ENCODE results near the gene AP1S2.

GRCh38 chrX:15856636-15857035 is 2.0 kb upstream of the AP1S2 start:
- TF ChIP-seq, protein P1, sequence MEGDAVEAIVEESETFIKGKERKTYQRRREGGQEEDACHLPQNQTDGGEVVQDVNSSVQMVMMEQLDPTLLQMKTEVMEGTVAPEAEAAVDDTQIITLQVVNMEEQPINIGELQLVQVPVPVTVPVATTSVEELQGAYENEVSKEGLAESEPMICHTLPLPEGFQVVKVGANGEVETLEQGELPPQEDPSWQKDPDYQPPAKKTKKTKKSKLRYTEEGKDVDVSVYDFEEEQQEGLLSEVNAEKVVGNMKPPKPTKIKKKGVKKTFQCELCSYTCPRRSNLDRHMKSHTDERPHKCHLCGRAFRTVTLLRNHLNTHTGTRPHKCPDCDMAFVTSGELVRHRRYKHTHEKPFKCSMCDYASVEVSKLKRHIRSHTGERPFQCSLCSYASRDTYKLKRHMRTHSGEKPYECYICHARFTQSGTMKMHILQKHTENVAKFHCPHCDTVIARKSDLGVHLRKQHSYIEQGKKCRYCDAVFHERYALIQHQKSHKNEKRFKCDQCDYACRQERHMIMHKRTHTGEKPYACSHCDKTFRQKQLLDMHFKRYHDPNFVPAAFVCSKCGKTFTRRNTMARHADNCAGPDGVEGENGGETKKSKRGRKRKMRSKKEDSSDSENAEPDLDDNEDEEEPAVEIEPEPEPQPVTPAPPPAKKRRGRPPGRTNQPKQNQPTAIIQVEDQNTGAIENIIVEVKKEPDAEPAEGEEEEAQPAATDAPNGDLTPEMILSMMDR (IDR thresholded peaks at IDR 0.05 in 8 of 11, conservative IDR thresholded peaks at IDR 0.05 in 3 of 11): no peak
- TF ChIP-seq POLR2AphosphoS5 (IDR thresholded peaks at IDR 0.05) (no peak), POLR2A (IDR thresholded peaks at IDR 0.05) (no peak)

All from spleen (tissue), 7 donors.